Activated T-helper 17 cell treated with anti-CD3 and anti-CD28 coated beads, Interleukin-2, amount 50 U/mL, for 72 hours (primary cell): Measurements from ENCODE around the gene LYPD8. TPM values are rescaled to one million over a fixed set of nuclear protein-coding genes. Genes with fewer than 3 reads are reported as not detected.
A peak's percentile ranks its signal among the peaks of the same experiment; 100 is the strongest.

Experiments
- ATAC-seq: fragments of 150-1000 bp; cut with Tn5 transposase; replicated peaks from 2 replicates; pipeline ENCODE4 v1.10.0; 2021; ENCODE audit warnings: mild to moderate bottlenecking, moderate library complexity
- H3K27ac Mint-ChIP-seq: one replicate; pipeline ENCODE4 v1.8.0; 2022; ENCODE audit warnings: mixed read lengths
- H3K27me3 Mint-ChIP-seq: one replicate; pipeline ENCODE4 v1.8.0; 2022; ENCODE audit warnings: mixed read lengths
- H3K36me3 Mint-ChIP-seq: one replicate; pipeline ENCODE4 v1.8.0; 2022; ENCODE audit warnings: low read depth, mild to moderate bottlenecking, mixed read lengths
- H3K4me1 Mint-ChIP-seq: one replicate; pipeline ENCODE4 v1.8.0; 2022; ENCODE audit warnings: mixed read lengths
- H3K4me3 Mint-ChIP-seq: one replicate; pipeline ENCODE4 v1.8.0; 2022; ENCODE audit warnings: mild to moderate bottlenecking, mixed read lengths
- H3K9me3 Mint-ChIP-seq: one replicate; pipeline ENCODE4 v1.8.0; 2022; ENCODE audit warnings: mixed read lengths
- total RNA-seq, 2 donors: library from RNA; stranded (reverse); gene quantifications; one replicate each; pipeline ENCODE4 v1.2.3, GENCODE V29; 2022

Gene LYPD8
- total RNA-seq, 2 donors from 2014 or later = not detected

- H3K27me3 Mint-ChIP-seq = no peaks in the 10 kb centered on the region
- H3K4me1 Mint-ChIP-seq = peaks cover 12% of the 10 kb centered on the region
- ATAC-seq = no peak
- H3K9me3 Mint-ChIP-seq = no peaks in the 10 kb centered on the region
- H3K36me3 Mint-ChIP-seq = no peaks in the 10 kb centered on the region
- no peak overlapping the region for H3K27ac Mint-ChIP-seq
- peak overlapping the region; percentile 28 for H3K4me3 Mint-ChIP-seq
Measured at GRCh38 chr1:248751635-248752034, 3.9 kb downstream of the LYPD8 start.

- H3K4me1 Mint-ChIP-seq = peaks cover 12% of the 10 kb centered on the region
- H3K36me3 Mint-ChIP-seq = no peaks in the 10 kb centered on the region
- ATAC-seq = no peak
- H3K9me3 Mint-ChIP-seq = no peaks in the 10 kb centered on the region
- H3K27me3 Mint-ChIP-seq = peaks cover 2% of the 10 kb centered on the region
- peak overlapping the region; percentile 28 for H3K4me3 Mint-ChIP-seq
- no peak overlapping the region for H3K27ac Mint-ChIP-seq
Measured at GRCh38 chr1:248751142-248751541, 4.4 kb downstream of the LYPD8 start.

DNA sequence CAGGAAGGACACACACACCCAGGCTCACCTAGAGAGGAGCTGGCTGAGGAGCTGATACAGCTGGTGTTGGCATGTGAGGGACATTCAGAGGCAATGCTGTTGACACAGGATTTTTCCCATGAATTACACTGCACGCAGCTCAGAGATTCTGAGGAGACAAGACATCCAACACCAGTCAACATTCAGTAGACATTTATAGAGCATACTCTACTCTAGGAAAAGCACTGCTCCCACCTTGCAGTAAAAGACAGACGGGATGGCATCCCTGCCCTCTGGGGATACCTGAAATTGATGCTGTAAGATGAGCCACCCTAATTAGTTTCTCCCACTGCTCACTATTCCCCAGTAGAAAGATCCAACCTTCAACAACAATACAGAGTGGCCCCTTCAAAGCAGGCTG is 5.1 kb downstream of the LYPD8 start:
- no peaks in the 10 kb centered on the region for H3K9me3 Mint-ChIP-seq
- H3K4me3 Mint-ChIP-seq = no peak overlapping the region
- peaks cover 12% of the 10 kb centered on the region for H3K4me1 Mint-ChIP-seq
- H3K36me3 Mint-ChIP-seq = no peaks in the 10 kb centered on the region
- H3K27me3 Mint-ChIP-seq = peaks cover 3% of the 10 kb centered on the region
- no peak for ATAC-seq
- H3K27ac Mint-ChIP-seq = peak overlapping the region; percentile 8

- no peak overlapping the region for H3K4me3 Mint-ChIP-seq
- H3K36me3 Mint-ChIP-seq = no peaks in the 10 kb centered on the region
- no peak overlapping the region for H3K27ac Mint-ChIP-seq
- no peak for ATAC-seq
- H3K9me3 Mint-ChIP-seq = no peaks in the 10 kb centered on the region
- peaks cover 3% of the 10 kb centered on the region for H3K27me3 Mint-ChIP-seq
- H3K4me1 Mint-ChIP-seq = peaks cover 12% of the 10 kb centered on the region
Measured at GRCh38 chr1:248748211-248748610, 7.3 kb downstream of the LYPD8 start.

DNA sequence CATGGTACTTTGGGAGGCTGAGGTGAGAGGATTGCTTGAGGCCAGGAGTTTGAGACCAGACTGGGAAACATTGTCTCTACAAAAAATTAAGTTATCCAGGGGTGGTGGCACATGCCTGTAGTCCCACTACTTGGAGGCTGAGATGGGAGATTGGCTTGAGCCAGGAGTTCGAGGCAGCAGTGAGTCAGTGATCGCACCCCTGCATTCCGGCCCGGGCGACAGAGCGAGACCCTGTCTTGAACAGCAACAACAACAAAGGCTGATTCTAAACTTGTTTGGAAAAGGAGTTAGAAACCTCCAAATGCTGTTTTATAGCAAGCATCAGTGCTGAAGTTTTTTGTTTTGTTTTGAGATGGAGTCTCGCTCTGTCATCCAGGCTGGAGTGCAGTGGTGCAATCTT is 14.7 kb downstream of the LYPD8 start:
- Mint-ChIP-seq H3K36me3 (no peaks in the 10 kb centered on the region), H3K27me3 (peaks cover 13% of the 10 kb centered on the region), H3K27ac (no peak overlapping the region), H3K4me3 (no peak overlapping the region), H3K4me1 (no peaks in the 10 kb centered on the region), H3K9me3 (no peaks in the 10 kb centered on the region)
- no peak for ATAC-seq

GRCh38 chr1:248739572-248740205 is 15.9 kb downstream of the LYPD8 start:
- H3K27ac Mint-ChIP-seq = no peak overlapping the region
- peaks cover 17% of the 10 kb centered on the region for H3K27me3 Mint-ChIP-seq
- no peaks in the 10 kb centered on the region for H3K4me1 Mint-ChIP-seq
- no peak overlapping the region for H3K4me3 Mint-ChIP-seq
- ATAC-seq = no peak
- no peaks in the 10 kb centered on the region for H3K36me3 Mint-ChIP-seq
- H3K9me3 Mint-ChIP-seq = no peaks in the 10 kb centered on the region

DNA sequence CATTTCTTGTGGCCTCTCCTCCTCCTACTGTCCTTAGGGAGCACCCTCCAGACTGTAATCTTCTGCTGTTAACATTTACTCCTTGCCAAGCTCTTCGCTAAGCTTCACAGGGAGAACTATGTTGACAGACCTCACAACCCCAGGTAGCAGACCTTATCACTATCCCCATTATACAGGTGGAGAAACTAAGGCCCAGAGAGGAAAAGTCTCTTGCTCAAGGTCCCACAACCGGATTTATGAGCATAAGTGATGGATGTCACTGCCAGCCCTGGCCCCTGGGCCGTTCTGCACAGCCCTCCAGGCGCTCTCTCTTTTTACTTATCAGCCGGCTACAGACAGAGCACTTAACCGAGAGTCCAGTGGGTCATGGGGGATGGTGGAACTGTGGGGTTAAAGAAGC is 18.1 kb downstream of the LYPD8 start:
- Mint-ChIP-seq H3K4me1 (no peaks in the 10 kb centered on the region), H3K36me3 (no peaks in the 10 kb centered on the region), H3K27ac (no peak overlapping the region), H3K4me3 (no peak overlapping the region), H3K9me3 (no peaks in the 10 kb centered on the region), H3K27me3 (peaks cover 21% of the 10 kb centered on the region)
- ATAC-seq = no peak

- Mint-ChIP-seq H3K9me3 (no peaks in the 10 kb centered on the region), H3K27ac (no peak overlapping the region), H3K27me3 (peaks cover 20% of the 10 kb centered on the region), H3K36me3 (no peaks in the 10 kb centered on the region), H3K4me1 (no peaks in the 10 kb centered on the region), H3K4me3 (no peak overlapping the region)
- ATAC-seq = no peak
Measured at GRCh38 chr1:248736977-248737376, 18.6 kb downstream of the LYPD8 start.

DNA sequence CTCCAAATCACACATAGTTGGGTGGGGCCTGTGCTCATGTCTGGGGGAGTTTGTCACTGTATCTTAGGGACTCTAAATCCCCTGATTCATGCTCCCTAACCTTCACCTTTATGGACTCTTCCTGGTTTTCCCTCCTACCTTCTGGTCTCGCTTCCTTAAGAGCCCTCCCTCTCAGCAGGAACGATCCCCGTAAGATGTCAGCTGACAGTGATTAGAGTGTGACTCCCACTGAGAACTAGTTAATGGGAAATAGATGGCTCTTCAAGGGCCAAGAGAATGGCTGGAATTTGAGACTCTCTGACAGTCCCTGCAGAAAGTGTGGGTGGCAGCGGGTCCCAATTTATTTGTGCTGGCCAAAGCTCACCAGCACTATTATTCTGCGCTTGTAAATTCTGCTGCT is 22.0 kb downstream of the LYPD8 start:
- ATAC-seq = no peak
- Mint-ChIP-seq H3K4me3 (no peak overlapping the region), H3K36me3 (no peaks in the 10 kb centered on the region), H3K27me3 (peaks cover 18% of the 10 kb centered on the region), H3K27ac (no peak overlapping the region), H3K9me3 (no peaks in the 10 kb centered on the region), H3K4me1 (no peaks in the 10 kb centered on the region)

DNA sequence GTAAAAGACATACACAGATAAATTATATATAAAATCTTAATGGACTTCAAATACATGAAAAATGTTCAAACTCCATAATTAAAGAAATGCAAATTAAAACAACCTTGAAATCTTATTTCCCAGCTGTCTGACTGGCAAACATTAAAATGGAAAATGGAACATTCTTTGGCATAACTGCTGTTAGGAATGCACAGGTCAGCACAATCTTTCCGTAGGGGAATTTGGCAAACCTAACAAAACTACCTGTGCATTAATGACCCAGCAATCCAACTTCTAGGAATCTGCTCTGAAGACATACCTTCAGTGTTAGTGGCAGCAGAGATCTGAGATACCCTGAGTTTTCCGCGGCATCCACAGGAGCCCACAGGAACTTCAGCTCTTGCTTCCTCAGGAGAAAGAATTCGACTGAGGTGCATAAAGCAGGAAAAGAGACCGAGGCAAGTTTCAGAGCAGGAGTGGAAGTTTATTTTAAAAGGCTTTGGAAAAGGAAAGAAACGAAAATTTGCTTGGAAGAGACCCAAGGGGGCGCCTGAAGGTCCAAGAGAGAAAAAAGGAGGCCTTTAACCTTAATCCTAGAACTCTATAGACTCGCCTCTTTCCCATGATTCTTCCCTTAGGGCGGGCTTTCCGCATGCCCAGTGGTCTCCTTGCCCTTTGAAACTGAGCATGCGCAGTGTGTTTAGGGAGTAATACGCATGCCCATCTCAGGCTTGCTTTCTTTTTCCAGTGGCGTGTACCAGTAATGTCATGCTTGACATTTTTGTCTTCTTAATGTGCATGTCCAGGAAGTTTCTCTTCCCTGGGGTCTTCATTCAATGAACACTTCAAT is 24.8 kb downstream of the LYPD8 start:
- Mint-ChIP-seq H3K36me3 (no peaks in the 10 kb centered on the region), H3K4me1 (no peaks in the 10 kb centered on the region), H3K27me3 (peaks cover 8% of the 10 kb centered on the region), H3K4me3 (no peak overlapping the region), H3K27ac (no peak overlapping the region), H3K9me3 (no peaks in the 10 kb centered on the region)
- no peak for ATAC-seq

DNA sequence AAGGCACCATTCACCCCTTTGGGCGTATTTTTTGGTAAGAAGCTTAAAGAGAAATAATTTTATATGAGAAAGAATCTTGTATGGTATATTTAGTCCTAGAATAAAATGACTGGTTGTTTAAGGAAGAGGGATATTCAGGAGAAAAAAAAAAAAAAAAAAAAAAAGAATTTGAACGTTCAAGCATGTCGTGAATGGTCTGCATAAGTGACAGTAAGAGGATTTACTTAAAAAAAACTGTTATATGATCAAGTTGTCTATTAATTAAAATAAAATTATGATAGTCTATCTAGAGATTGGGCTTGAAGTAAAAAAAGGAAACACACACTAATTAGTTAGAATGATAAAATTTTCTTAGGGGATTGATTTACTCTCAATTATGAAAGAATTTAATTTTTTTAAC is 41.3 kb downstream of the LYPD8 start:
- no peak for ATAC-seq
- H3K36me3 Mint-ChIP-seq = no peaks in the 10 kb centered on the region
- H3K27ac Mint-ChIP-seq = no peak overlapping the region
- no peak overlapping the region for H3K4me3 Mint-ChIP-seq
- H3K4me1 Mint-ChIP-seq = no peaks in the 10 kb centered on the region
- peaks cover 3% of the 10 kb centered on the region for H3K9me3 Mint-ChIP-seq
- H3K27me3 Mint-ChIP-seq = peaks cover 9% of the 10 kb centered on the region

- Mint-ChIP-seq H3K27me3 (peaks cover 20% of the 10 kb centered on the region), H3K4me3 (no peak overlapping the region), H3K4me1 (no peaks in the 10 kb centered on the region), H3K27ac (no peak overlapping the region), H3K9me3 (peaks cover 3% of the 10 kb centered on the region), H3K36me3 (no peaks in the 10 kb centered on the region)
- ATAC-seq = no peak
Measured at GRCh38 chr1:248710305-248710900, 45.2 kb downstream of the LYPD8 start.

DNA sequence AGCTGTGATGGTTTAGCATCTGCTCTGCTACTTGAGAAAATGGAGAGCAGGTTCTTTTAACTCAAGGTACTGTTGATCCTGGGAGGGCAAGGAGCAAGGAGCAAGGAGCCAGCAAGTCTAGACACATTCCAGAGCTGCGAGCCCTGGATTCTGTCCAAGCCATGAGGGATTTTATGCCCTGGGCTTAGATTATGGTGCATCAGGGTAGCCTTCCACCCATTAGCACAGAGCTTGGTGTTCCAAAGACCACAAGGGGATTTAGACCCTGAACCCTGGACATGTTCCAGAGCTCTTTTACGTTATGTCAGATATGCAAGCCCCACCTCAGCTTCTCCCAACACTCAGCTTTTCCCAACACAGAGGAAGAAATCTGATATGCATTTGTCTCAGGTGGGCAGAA is 51.0 kb downstream of the LYPD8 start:
- H3K4me3 Mint-ChIP-seq = no peak overlapping the region
- H3K36me3 Mint-ChIP-seq = no peaks in the 10 kb centered on the region

DNA sequence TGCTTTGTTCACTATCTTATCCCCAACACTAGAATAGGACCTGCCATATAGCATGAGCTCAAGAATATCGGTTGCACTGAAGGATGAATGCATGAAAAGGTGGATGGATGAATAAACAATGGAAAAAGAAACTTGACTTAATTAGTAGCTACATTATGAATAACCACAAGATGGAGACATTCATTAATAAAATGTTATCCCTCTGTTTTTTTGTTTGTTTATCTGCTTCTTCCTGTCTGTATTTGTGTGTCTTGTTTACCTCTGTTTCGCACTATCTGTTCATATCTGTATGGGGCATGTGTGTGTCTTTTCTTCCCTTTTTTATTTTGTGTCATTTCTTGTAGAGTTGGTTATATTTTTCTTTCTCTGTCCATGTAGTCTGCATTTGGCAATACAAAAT is 51.9 kb downstream of the LYPD8 start:
- Mint-ChIP-seq H3K4me3 (no peak overlapping the region), H3K27me3 (peaks cover 15% of the 10 kb centered on the region), H3K9me3 (no peaks in the 10 kb centered on the region), H3K36me3 (no peaks in the 10 kb centered on the region), H3K27ac (no peak overlapping the region), H3K4me1 (no peaks in the 10 kb centered on the region)
- no peak for ATAC-seq

More for the DNA sequence above, 51.0 kb downstream of the LYPD8 start:
- no peak for ATAC-seq
- Mint-ChIP-seq H3K27ac (no peak overlapping the region), H3K4me1 (no peaks in the 10 kb centered on the region), H3K27me3 (peaks cover 18% of the 10 kb centered on the region), H3K9me3 (no peaks in the 10 kb centered on the region)

GRCh38 chr1:248702714-248703113 is 52.8 kb downstream of the LYPD8 start, which contains the start of gene OR14I1:
OR14I1 (minus strand) TSS chr1:248702766.
- no peaks in the 10 kb centered on the region for H3K36me3 Mint-ChIP-seq
- ATAC-seq = peak; percentile 23
- H3K4me1 Mint-ChIP-seq = no peaks in the 10 kb centered on the region
- H3K9me3 Mint-ChIP-seq = no peaks in the 10 kb centered on the region
- no peak within 1 kb of the TSS for H3K27ac Mint-ChIP-seq
- peaks cover 12% of the 10 kb centered on the region for H3K27me3 Mint-ChIP-seq
- no peak within 1 kb of the TSS for H3K4me3 Mint-ChIP-seq
